HFF-Myc (cell line): ENCODE measurements around the gene BRD9.

Source experiments
- DNase-seq: peaks from one replicate; pipeline ENCODE4 v3.0.0-alpha.2; 2011; ENCODE audit warnings: low read depth; ENCODE audit errors: extremely low read depth
- H3K4me3 ChIP-seq: replicated peaks from 2 replicates; pipeline ENCODE4 v1.5.1; 2011; ENCODE audit warnings: low read depth, mild to moderate bottlenecking, control low read depth, low read length
- TF ChIP-seq, protein P1 (sequence below): IDR thresholded peaks from 2 replicates; pipeline ENCODE4 v1.5.1; 2012; ENCODE audit warnings: mild to moderate bottlenecking, low read depth, low read length, control low read depth; ENCODE audit errors: missing control alignments

The BRD9 gene

DNA sequence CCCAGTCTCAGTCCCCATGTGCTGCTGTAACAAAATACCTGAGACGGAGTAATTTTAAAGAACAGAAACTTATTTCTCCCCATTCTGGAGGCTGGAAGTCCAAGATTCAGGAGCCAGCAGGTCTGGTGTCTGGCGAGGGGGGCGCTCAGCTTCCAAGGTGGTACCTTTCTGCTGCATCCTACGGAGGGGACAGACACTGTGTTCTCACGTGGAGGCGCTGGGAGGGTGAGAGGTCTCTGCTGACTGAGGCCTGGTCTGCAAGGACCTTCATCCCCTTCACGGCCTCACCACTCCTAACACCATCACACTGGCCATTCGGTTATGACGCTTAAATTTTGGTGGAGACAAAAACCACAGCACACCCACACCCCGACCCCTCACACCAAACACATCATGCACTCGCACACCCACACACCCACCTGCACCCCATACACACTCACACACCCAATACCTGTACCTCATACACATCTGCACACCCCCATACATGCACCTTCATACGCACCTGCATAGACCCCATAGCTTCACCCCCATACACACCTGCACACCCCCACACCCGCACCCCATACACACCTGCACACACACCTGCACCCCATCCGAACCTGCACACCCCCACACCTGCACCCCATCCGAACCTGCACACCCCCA is 32.0 kb downstream of the BRD9 start:
- TF ChIP-seq, protein P1, sequence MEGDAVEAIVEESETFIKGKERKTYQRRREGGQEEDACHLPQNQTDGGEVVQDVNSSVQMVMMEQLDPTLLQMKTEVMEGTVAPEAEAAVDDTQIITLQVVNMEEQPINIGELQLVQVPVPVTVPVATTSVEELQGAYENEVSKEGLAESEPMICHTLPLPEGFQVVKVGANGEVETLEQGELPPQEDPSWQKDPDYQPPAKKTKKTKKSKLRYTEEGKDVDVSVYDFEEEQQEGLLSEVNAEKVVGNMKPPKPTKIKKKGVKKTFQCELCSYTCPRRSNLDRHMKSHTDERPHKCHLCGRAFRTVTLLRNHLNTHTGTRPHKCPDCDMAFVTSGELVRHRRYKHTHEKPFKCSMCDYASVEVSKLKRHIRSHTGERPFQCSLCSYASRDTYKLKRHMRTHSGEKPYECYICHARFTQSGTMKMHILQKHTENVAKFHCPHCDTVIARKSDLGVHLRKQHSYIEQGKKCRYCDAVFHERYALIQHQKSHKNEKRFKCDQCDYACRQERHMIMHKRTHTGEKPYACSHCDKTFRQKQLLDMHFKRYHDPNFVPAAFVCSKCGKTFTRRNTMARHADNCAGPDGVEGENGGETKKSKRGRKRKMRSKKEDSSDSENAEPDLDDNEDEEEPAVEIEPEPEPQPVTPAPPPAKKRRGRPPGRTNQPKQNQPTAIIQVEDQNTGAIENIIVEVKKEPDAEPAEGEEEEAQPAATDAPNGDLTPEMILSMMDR: no peak
- no peak overlapping the region for H3K4me3 ChIP-seq
- DNase-seq: no peak

DNA sequence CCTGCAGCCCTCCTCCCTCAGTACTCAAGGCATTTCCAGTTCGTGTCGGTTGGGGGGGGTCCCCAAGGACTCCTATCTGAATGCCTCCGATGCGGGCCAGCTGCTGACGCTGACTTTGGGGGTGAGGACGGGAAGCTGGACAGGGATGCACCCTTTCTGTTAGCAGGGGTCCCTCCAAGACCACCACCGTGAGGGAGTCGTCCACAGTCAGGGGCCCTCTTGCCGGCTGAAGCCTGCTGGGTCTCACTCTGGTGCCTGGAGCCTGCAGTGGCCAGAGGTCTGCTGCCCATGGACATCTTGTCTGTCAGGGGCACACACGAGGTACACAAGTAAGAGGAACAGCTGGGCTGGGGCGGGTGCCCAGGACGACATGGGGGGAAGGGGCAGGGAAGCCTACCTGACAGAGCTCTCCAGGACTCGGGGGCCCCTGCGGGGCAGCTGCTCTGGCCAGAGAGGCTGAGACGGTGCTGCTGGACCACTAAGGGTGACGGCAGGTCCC is 32.8 kb downstream of the BRD9 start:
- TF ChIP-seq, protein P1: no peak
- DNase-seq: no peak
- H3K4me3 ChIP-seq: no peak overlapping the region

DNA sequence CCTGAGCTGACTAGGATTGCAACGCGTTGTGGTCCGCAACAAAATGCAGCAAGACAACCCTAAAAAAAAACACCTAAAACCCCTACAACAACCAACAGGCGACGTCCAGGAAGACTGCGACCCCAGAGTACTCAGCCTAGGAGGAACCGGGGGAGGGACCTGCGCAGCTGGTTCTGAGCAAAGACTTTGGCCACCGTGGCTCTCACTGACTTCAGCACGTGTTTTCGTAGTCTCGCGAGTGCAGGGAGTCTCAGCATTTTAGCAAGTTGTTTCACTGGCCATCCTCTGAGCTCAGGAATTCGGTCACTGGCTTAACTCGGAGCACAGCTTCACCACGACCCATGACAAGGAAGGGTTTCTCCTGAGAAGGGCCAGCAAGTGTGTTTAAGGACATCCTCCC is 33.2 kb downstream of the BRD9 start:
- no peak for DNase-seq
- H3K4me3 ChIP-seq: no peak overlapping the region
- TF ChIP-seq, protein P1: no peak

DNA sequence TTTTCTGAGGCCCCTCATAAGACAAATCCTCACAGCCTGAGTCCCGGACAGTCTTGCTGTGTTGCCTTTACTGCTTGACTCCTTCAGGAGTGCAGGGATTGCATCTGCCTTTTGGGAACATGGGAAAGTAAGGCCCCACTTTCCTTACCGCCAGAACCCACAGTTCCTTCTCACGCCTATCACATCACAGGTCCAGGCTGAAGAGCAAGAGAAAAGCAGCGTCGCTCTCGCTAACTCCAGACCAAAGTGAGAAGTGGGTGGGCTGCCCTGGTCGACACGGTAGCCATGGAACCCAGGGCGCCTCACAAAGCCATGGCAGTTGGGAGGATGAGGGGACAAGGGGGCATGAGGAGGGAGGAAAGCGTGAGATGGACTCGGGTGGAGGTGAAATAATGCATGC is 33.9 kb downstream of the BRD9 start:
- TF ChIP-seq, protein P1: no peak
- DNase-seq: no peak
- no peak overlapping the region for H3K4me3 ChIP-seq

DNA sequence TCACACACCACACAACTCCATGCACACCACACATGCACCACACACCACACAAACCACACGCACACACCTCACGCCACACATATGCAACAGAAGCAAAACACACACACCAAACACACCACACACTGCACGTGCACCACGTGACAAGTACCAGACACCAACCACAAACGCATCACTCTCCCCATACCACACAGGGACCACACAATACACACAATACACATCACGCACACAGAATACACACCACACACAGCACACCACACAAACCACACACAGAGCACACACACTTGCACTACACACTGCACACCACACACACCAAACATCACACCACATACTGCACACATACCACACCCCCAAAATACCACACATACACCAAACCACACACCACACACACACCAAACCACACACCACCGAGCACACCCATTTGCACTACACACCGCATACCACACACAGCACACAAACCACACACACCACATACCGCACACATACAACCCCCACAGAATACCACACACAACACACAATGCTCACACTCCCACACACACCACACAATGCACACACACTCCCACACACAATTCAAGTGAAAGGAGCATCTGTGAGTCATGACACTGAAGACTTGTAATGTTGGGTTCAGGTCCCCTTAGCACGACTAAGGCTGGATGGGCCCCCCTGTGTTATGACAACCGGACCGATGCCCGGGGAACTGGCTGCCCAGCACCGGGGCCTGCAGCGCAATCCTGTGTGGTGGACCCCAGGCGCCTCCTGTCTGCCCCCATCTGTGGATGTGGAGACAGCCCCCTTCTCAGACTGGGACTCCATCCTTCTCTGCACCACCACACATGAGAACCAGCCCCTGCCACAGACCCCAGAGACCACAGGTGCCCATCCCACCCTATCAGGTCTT is 35.8 kb downstream of the BRD9 start:
- no peak for DNase-seq
- TF ChIP-seq, protein P1: no peak

DNA sequence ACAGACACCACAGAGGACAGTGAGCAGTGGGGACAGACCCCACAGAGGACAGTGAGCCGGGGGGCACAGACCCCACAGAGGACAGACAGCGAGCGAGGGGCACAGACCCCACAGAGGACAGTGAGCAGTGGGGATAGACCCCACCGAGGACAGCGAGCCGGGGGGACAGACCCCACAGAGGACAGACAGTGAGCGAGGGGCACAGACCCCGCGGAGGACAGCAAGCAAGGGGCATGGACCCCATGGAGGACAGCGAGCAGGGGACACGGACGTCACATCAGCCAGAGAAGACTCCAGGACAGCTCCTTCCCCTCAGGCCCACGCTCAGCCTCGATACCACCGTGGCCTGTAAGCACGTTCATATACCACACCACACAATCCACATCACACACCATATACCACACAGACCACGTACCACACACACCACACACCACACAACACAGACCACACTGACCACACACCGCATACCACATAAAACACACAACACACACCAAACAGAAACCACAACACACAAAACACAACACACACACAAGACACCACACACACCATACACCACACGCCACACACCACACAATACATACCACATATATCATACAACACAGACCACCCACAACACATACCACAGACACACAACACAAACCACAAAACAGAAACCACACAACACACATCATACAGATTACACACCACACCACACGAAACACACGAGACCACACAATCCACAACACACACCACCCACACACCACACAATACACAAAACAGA is 36.6 kb downstream of the BRD9 start:
- no peak overlapping the region for H3K4me3 ChIP-seq
- TF ChIP-seq, protein P1: no peak
- no peak for DNase-seq

More for the DNA sequence above, 35.8 kb downstream of the BRD9 start:
- H3K4me3 ChIP-seq: no peak overlapping the region
